ENCODE data around the gene C19orf33.

Gene C19orf33

DNA sequence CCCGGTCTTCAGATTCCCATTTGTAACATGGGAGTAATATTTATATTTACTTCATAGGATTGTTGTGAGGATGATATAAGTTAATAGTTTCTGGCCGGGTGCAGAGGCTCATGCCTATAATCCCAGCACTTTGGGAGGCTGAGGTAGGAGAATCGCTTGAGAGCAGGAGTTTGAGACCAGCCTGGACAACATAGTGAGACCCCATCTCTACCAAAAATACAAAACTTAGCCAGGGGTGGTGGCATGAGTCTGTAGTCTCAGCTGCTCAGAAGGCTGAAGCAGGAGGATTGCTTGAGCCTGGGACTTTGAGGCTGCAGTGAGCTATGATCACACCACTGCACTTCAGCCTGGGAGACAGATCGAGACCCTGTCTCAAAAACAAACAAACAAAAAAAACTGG, 42.8 kb downstream of the C19orf33 start:
- DNase-seq: no peak

DNA sequence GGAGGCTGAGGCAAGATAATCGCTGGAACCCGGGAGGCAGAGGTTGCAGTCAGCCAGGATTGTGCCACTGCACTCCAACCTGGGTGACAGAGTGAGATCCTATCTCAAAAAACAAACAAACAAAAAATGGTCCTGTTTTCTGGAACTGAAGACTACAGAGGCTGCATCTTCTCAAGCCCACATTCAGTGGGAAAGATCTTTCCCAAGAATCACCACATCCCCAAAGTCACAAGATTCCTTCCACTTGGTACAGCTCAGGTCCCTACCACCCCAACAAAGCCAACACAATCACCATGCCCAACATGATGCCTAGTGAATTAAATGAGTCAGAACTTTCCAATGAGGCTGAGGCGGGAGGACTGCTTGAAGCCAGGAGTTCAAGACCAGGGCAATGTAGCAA, 46.8 kb downstream of the C19orf33 start:
- DNase-seq: no peak

DNA sequence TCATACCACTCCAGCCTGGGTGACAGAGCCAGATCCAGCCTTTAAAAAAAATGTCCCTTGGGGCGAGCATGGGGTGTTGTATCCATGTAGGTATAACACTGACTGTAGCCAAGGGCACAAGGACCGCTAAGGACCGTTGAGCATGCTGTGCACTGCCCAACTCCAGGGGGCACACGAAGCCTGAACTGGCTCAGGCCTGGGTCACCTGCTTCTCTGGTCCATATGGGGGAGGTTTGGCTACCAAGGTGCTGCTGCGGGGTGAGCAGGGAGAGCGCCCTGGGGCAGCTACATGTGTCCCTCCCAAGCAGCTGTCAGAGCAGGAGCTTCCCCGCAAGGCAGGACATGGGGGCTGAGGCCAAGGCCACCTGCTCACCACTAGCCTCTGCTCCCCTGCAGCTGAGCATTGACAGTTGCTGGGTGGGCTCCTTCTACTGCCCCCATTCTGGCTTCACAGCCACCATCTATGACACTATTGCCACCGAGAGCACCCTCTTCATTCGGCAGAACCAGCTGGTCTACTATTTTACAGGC, 47.9 kb downstream of the C19orf33 start:
- DNase-seq: no peak

DNA sequence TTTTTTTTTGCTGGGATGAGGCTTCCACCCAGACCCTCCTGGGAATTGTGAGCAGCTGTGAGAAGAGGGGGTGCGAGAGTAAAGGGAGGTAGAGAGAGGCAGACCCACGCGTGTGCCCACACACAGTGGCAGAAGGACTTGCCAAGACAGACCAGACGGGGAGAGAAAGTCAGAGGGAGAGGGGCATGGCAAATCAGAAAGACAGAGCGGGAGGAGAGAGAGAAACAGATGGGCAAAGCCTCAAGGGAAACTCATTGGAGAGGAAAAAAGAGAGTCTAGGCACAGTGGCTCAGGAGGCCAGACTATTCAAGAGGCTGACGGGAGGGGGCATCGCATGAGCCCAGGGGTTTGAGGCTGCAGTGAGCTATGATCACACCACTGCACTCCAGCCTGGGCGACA, 48.6 kb downstream of the C19orf33 start:
- DNase-seq: no peak
